HG02973 (cell line): ENCODE measurements around the gene SERGEF.

Experiments used
- ATAC-seq: cut with Tn5 transposase; IDR thresholded peaks from one replicate; pipeline ENCODE4 v1.9.1; 2021; ENCODE audit warnings: moderate library complexity; ENCODE audit not compliant: unreplicated experiment

The SERGEF gene

GRCh38 chr11:17774232-17775034 lies 238.4 kb downstream of the SERGEF start:
- no peak for ATAC-seq

GRCh38 chr11:17773674-17774073 lies 239.2 kb downstream of the SERGEF start:
- no peak for ATAC-seq

- ATAC-seq, result no peak
Observed at GRCh38 chr11:17772704-17773600, 239.9 kb downstream of the SERGEF start.

DNA sequence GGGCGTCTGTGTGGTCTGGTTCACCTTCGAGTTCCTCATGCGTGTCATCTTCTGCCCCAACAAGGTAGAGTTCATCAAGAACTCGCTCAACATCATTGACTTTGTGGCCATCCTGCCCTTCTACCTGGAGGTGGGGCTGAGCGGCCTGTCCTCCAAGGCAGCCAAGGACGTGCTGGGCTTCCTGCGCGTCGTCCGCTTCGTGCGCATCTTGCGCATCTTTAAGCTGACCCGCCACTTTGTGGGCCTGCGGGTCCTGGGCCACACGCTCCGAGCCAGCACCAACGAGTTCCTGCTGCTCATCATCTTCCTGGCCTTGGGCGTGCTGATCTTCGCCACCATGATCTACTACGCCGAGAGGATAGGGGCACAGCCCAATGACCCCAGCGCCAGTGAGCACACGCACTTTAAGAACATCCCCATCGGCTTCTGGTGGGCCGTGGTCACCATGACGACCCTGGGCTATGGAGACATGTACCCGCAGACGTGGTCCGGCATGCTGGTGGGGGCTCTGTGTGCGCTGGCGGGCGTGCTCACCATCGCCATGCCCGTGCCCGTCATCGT lies 240.9 kb downstream of the SERGEF start:
- no peak for ATAC-seq

DNA sequence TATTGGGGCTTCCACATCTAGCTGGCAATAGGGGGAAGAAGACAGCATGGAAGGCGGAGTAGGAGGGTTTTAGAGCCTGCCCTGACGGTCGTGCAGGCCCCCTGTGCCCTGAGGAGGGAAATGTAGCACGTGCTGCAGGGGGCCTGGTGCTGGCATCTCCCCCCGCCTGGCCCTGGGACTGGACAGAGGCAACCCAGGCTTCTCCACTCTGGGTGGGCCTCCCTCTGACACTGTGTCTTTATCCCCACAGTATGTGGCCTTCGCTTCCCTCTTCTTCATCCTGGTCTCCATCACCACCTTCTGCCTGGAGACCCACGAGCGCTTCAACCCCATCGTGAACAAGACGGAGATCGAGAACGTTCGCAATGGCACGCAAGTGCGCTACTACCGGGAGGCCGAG lies 241.4 kb downstream of the SERGEF start:
- no peak for ATAC-seq

GRCh38 chr11:17770917-17771316 lies 241.9 kb downstream of the SERGEF start:
- ATAC-seq, result no peak

DNA sequence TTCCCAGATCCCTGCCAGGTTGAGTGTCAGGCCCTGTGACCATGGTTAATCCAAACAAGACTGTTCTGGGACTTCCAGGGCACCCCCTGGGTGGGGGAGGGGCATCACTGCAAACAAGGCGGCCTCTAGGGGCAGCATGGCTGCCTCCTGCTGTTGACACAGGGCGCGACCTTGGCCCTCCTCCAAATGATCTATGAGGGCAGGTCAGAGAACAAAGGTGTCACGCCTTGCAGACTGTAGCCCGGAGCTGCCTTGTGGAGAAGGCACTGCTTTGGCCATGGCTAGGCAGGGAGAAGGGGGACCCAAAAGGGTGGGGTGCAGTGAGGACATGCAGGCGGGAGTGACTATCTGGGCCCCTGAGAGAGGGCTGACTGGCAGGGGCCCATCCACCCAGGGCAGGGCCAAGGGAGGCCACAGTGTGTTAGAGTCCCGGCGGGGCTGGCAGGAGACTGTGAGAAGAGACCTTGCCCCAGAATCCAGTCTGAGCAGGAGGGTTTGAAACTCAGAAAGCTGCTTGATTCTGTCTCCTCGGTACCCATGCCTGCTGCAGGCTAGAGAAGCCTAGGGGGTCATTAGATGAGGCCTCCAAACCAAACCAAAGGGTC lies 242.7 kb downstream of the SERGEF start:
- ATAC-seq, result no peak

DNA sequence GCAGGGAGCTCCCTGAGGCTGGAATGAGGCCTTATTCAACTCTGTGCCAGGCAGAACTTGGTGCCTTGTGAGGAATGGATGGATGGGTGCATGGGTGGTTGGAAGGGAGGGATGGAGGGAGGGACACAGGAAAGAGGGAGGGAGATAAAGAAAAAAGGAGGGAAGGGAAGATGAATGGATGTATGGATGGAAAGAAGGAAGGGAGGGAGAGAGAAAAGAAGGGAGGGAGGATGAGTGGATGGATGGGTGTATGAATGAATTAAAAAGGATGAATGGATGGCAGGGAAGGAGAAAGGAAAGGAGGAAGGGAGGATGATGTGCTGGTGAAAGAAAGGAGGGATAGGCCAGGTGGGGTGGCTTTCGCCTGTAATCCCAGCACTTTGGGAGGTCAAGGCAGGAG lies 243.6 kb downstream of the SERGEF start:
- ATAC-seq, result no peak

- ATAC-seq, result no peak
Observed at GRCh38 chr11:17768547-17768946, 244.3 kb downstream of the SERGEF start.

- no peak for ATAC-seq
Observed at GRCh38 chr11:17767914-17768313, 244.9 kb downstream of the SERGEF start.

GRCh38 chr11:17767301-17767885 lies 245.5 kb downstream of the SERGEF start:
- ATAC-seq, result no peak

DNA sequence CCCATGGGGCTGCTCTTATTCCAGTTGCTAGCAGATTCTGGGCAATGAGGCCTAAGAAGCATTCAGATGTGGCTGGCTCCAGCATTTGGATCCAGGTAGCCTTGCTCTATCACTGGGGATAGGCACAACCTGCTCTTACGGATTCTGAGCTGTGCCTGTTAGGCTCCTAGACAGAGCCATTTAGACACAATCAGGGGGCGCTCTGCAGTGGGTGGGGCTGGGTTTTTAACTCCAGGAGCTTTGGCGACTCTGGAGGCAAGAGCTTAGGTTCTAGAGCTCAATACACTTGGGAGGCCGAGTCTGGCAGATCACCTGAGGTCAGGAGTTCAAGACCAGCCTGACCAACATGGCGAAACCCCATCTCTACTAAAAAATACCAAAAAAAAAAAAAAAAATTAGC lies 246.3 kb downstream of the SERGEF start:
- ATAC-seq, result no peak

GRCh38 chr11:17766073-17766359 lies 246.8 kb downstream of the SERGEF start:
- no peak for ATAC-seq

DNA sequence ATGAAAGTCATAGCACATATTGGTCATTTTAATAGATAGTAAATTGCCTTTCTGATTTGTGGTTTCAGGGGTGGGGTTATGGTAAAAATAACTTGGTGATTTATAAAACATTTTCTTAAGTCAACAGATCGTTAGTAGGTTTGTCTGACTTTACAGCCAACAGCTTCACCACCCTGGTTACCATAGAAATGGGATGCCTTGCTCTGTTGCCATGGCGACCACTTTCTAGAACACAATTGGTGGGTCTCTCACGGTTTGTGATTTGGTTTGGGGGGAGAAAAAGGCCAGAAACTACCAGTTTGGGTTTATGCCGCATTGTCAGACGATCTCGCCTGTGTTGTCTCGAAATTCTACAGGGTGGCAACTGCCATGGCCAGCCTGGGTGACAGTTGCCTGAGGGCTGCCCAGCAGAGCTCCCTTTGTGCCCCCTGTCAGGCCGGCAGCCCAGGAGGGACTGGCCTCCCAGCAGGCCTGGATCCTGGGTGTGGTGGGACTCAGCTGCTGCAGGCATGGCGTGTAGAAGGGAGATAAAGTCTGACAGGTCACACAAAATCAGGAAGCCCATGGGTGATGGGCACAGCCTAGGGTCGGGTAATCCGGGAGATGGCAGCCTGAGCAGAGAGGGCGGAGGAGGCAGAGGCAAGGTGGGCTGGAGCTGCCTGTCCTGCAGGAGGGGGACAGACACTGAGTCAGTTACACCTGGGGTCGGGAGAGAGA lies 247.3 kb downstream of the SERGEF start:
- ATAC-seq, result no peak

DNA sequence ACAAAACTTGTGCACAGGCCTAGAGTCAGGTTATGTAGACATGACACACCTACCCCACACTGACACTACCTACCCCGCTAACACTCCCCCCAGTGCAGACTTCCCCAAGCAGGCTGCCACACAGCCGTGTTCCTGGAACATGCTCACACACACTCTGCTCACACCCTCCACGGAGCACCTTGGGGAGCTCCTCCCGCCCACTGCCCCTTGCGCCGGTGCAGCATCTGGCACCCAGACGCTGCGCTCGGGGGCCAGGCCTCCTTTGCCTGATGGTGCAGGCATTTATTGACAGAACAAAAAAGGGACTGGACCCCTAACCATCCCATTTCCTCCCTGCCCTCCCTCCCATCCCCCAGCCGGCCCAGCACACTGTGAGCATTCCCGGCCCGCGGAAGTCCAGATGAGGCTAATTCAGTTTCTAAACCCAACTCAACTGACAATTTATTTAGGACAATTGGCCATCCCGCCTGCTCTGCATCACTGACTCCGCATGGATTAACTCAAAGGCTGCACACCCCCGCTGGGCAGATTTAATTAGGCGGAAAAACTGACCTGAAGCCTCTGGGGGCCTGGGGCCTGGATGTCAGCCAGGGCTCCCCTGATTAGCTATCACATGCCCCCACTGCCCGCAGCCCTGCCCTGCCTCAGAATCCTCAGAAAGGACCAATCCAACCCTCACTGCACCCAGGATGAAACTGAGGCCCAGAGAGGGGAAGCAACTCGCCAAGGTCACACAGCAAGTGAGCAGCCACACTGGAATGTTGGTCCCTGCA lies 248.2 kb downstream of the SERGEF start:
- no peak for ATAC-seq

GRCh38 chr11:17763703-17764102 lies 249.1 kb downstream of the SERGEF start:
- no peak for ATAC-seq

DNA sequence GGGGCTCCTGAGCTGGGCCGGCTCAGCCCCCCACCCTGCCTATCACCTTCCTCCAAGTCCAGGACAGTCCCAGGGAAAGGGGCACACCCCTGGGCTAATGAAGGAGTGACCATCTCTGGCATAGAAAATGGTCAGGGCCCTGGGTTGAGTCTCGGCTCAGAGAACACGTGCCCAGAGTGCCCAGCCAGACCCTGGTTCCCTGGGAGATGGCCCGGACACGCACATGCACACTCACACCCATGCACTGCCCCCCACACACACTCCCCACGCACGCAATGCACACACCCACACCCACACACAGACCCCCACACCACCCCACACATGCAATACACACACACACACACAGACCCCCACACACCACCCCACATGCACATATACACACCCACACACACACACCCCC lies 249.6 kb downstream of the SERGEF start:
- ATAC-seq, result no peak

DNA sequence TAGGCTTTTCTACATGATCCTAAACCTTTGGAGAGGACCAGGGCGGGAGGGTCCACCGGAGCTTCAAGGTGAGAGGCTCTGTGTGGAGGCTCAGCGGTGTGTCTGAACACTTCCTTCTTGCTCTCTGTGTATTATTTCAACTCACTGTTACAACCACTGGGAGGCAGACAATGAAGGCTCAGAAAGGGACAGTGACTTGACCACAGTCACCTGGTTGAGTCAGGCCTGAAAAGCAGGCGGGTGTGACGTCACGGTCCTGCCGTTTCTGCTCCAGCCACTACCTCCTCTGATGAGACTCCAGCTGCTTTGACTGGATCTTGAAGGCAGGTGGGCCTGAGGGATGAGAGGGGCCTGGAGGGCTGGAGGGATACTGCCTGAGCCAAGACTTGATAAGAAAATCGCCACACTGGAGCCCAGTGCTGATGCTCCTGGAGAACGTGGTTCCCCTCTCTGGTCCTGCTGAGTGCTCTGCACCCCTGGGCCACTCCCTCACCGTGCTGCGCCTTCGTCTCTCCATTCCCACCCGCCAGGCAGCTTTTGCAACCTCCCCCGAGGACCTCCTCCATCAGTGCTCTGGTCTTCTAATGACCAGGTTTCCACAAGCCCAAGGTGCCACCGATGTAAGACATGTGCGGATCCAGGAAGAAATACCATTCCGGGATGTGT lies 250.4 kb downstream of the SERGEF start:
- peak; percentile 63 for ATAC-seq
